ENCODE data around the gene SEPHS1.

GRCh38 chr10:13383399-13383761 lies 35.3 kb upstream of the SEPHS1 start:
- TF ChIP-seq EZH2 (IDR thresholded peaks at IDR 0.05; ENCODE audit: borderline replicate concordance) (no peak), CTCF (IDR thresholded peaks at IDR 0.05; ENCODE audit: poor library complexity) (no peak)
